Fibroblast of lung (primary cell): ENCODE results near the gene DLG2. TPM values are rescaled to one million over a fixed set of nuclear protein-coding genes. Genes with fewer than 3 reads are reported as not detected.

Source experiments
- DNase-seq, 2 donors: peaks; one replicate each; pipeline versions ENCODE4 v3.0.0 to v3.0.0-alpha.2; 2010; ENCODE audit warnings: low read depth in 2 of 2
- H2AFZ ChIP-seq: 2 replicates; pipeline ENCODE4 v1.5.1; 2012; ENCODE audit warnings: low read length, control low read depth, inconsistent platforms
- H3K27ac ChIP-seq: 2 replicates; pipeline ENCODE4 v1.5.1; 2011; ENCODE audit warnings: low read length, control low read depth; ENCODE audit not compliant: insufficient read depth
- H3K27me3 ChIP-seq: 2 replicates; pipeline ENCODE4 v1.5.1; 2011; ENCODE audit warnings: mild to moderate bottlenecking, low read length; ENCODE audit not compliant: control insufficient read depth, insufficient read depth
- H3K36me3 ChIP-seq: 2 replicates; pipeline ENCODE4 v1.5.1; 2011; ENCODE audit warnings: low read length; ENCODE audit not compliant: control insufficient read depth, insufficient read depth
- H3K4me1 ChIP-seq: 2 replicates; pipeline ENCODE4 v1.5.1; 2011; ENCODE audit warnings: low read length; ENCODE audit not compliant: control insufficient read depth, insufficient read depth; ENCODE audit errors: extremely low read depth
- H3K4me2 ChIP-seq: 2 replicates; pipeline ENCODE4 v1.5.1; 2011; ENCODE audit warnings: low read length, control low read depth; ENCODE audit not compliant: insufficient read depth; ENCODE audit errors: extremely low read depth
- H3K4me3 ChIP-seq, 4 experiments: fragments of 200-600 bp in 1 of 4; sonication (generic) in 1 of 4; replicated peaks in 1 of 4; 2 replicates each; pipeline ENCODE4 v1.5.1; 2011 to 2016; ENCODE audit warnings: low read length in 4 of 4, low read depth in 3 of 4, mild to moderate bottlenecking in 3 of 4, control low read depth in 2 of 4, inconsistent platforms in 1 of 4, mixed read lengths in 1 of 4; ENCODE audit not compliant: insufficient read depth in 1 of 4; ENCODE audit errors: control extremely low read depth in 1 of 4
- H3K79me2 ChIP-seq: 2 replicates; pipeline ENCODE4 v1.5.1; 2012; ENCODE audit warnings: mild to moderate bottlenecking, low read length, inconsistent platforms; ENCODE audit not compliant: control insufficient read depth, insufficient read depth
- H3K9ac ChIP-seq: 2 replicates; pipeline ENCODE4 v1.5.1; 2011; ENCODE audit warnings: mild to moderate bottlenecking, low read length, control low read depth; ENCODE audit not compliant: insufficient read depth
- H3K9me3 ChIP-seq: 2 replicates; pipeline ENCODE4 v1.5.1; 2012; ENCODE audit warnings: low read depth, low read length; ENCODE audit not compliant: control insufficient read depth, insufficient read depth
- H4K20me1 ChIP-seq: 2 replicates; pipeline ENCODE4 v1.5.1; 2011; ENCODE audit warnings: low read length; ENCODE audit not compliant: control insufficient read depth, insufficient read depth; ENCODE audit errors: extremely low read depth
- CTCF ChIP-seq, 2 donors: IDR thresholded peaks in 1 of 2; conservative IDR thresholded peaks in 1 of 2; 1 replicate in 1 of 2; 2 replicates in 1 of 2; pipeline ENCODE4 v1.5.1; 2011 to 2012; ENCODE audit warnings: low read length in 2 of 2, control low read depth in 1 of 2, inconsistent platforms in 1 of 2, low read depth in 1 of 2, mild to moderate bottlenecking in 1 of 2
- EZH2 ChIP-seq: IDR thresholded peaks from 2 replicates; pipeline ENCODE4 v1.5.1; 2012; ENCODE audit warnings: low read length, control low read depth, mild to moderate bottlenecking; ENCODE audit errors: missing control alignments
- polyA plus RNA-seq, 2 donors: library from polyadenylated mRNA; depleted of rRNA in 1 of 2; stranded (reverse) in 1 of 2; unstranded in 1 of 2; fragments of >200 nt; gene quantifications; 2 replicates each; pipeline ENCODE4 v1.2.1, GENCODE V29; 2011 to 2012; ENCODE audit warnings: missing spikeins in 1 of 2
- total RNA-seq: library from RNA; depleted of rRNA; stranded (reverse); fragments of >200 nt; gene quantifications from 2 replicates; pipeline ENCODE4 v1.2.1, GENCODE V29; 2014

Gene DLG2
- total and polyA plus RNA-seq, 2 donors (not counting 1 experiment from before 2014, with no cell fraction given): 0.77 to 2.3 TPM

- Histone ChIP-seq H3K9ac (no peak overlapping the region), H3K4me1 (no peaks in the 10 kb centered on the region), H3K79me2 (no peaks in the 10 kb centered on the region), H2AFZ (no peak overlapping the region), H3K4me3 (no peak overlapping the region), H3K27me3 (no peaks in the 10 kb centered on the region), H3K36me3 (no peaks in the 10 kb centered on the region), H4K20me1 (no peaks in the 10 kb centered on the region), H3K4me2 (no peak overlapping the region), H3K9me3 (no peaks in the 10 kb centered on the region), H3K27ac (no peak overlapping the region)
- TF ChIP-seq EZH2 (no peak), CTCF (conservative IDR thresholded peaks at IDR 0.05 in 1 of 2, IDR thresholded peaks at IDR 0.05 in 1 of 2; ENCODE audit: low read depth in 1 of 2, low read length in 2 of 2) (no peak)
- DNase-seq: no peak
Observed at GRCh38 chr11:83493034-83493433, 2134.1 kb downstream of the DLG2 start.

- H3K27ac ChIP-seq: no peak overlapping the region
- no peak for DNase-seq
- H3K4me3 ChIP-seq: no peak overlapping the region
- H3K36me3 ChIP-seq: no peaks in the 10 kb centered on the region
- H3K79me2 ChIP-seq: no peaks in the 10 kb centered on the region
- no peaks in the 10 kb centered on the region for H3K27me3 ChIP-seq
- TF ChIP-seq CTCF (conservative IDR thresholded peaks at IDR 0.05 in 1 of 2, IDR thresholded peaks at IDR 0.05 in 1 of 2; ENCODE audit: low read depth in 1 of 2, low read length in 2 of 2): no peak
- TF ChIP-seq EZH2: no peak
- no peak overlapping the region for H2AFZ ChIP-seq
- H4K20me1 ChIP-seq: no peaks in the 10 kb centered on the region
- H3K9ac ChIP-seq: no peak overlapping the region
- H3K4me2 ChIP-seq: no peak overlapping the region
- H3K4me1 ChIP-seq: no peaks in the 10 kb centered on the region
- H3K9me3 ChIP-seq: no peaks in the 10 kb centered on the region
Observed at GRCh38 chr11:83483808-83484207, 2143.3 kb downstream of the DLG2 start.

- Histone ChIP-seq H3K9me3 (no peaks in the 10 kb centered on the region), H4K20me1 (no peaks in the 10 kb centered on the region), H3K4me1 (no peaks in the 10 kb centered on the region), H3K27ac (no peak overlapping the region), H3K9ac (no peak overlapping the region), H2AFZ (no peak overlapping the region), H3K27me3 (no peaks in the 10 kb centered on the region), H3K36me3 (no peaks in the 10 kb centered on the region), H3K4me2 (no peak overlapping the region), H3K4me3 (no peak overlapping the region), H3K79me2 (no peaks in the 10 kb centered on the region)
- TF ChIP-seq CTCF (conservative IDR thresholded peaks at IDR 0.05 in 1 of 2, IDR thresholded peaks at IDR 0.05 in 1 of 2; ENCODE audit: low read depth in 1 of 2, low read length in 2 of 2) (no peak), EZH2 (no peak)
- peak in 1 of 2 donors; percentile 13 for DNase-seq
Observed at GRCh38 chr11:83480811-83481210, 2146.3 kb downstream of the DLG2 start.
